Limb (tissue), 2 donors: Measurements from ENCODE around the gene DLGAP1.

ENCODE experiments used
- DNase-seq, 2 donors: peaks; one replicate each; pipeline ENCODE4 v3.0.0-alpha.2; 2016; ENCODE audit errors: extremely low spot score in 2 of 2

DLGAP1 gene

GRCh38 chr18:4181882-4182568, 273.1 kb downstream of the DLGAP1 start:
- DNase-seq, result no peak

GRCh38 chr18:4181086-4181485, 274.0 kb downstream of the DLGAP1 start:
- DNase-seq, result no peak

GRCh38 chr18:4172196-4173100, 282.7 kb downstream of the DLGAP1 start:
- DNase-seq, result no peak

GRCh38 chr18:4157352-4157751, 297.8 kb downstream of the DLGAP1 start:
- no peak for DNase-seq

DNA sequence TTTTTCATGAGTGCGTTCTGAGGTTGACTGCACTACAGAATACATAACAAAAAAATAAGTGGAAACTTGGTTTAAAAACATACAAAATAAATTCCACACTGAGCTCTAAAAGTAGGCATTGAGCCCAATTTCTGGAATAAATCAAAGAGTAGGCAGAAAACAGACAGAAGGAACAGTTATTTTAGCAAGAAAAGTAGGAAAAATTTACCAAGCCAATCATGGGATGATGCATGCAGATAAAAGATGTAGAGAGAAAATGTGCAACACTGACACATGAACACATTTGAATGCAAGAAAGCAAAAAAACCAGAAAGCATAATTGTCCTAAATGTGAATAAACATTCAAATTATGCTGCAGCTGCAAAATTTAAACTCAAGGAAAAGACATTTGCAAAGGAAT, 308.3 kb downstream of the DLGAP1 start:
- DNase-seq, result no peak

DNA sequence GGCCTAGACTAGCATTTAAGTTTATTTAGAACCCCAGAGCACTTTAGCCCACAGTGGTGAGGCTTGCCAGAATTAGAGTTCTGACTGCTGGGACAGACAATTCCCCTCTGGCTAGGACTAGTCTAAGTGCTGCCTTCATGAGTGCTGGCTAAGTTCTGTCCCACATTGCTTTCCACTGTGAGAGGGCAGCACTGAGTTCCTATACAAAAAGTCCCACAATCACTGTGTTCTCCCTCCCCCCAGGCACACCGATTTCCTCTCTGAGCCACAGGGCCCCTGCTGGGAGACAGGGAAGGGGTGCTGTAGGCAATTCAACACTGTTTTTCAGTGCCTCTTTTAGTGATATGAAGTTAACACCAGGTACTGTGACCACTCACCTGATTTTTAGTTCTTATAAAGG, 310.9 kb downstream of the DLGAP1 start:
- DNase-seq, result no peak

- DNase-seq, result no peak
These were observed 311.5 kb downstream of the DLGAP1 start for GRCh38 chr18:4143585-4143984.

GRCh38 chr18:4142876-4143275, 312.2 kb downstream of the DLGAP1 start:
- DNase-seq, result no peak

DNA sequence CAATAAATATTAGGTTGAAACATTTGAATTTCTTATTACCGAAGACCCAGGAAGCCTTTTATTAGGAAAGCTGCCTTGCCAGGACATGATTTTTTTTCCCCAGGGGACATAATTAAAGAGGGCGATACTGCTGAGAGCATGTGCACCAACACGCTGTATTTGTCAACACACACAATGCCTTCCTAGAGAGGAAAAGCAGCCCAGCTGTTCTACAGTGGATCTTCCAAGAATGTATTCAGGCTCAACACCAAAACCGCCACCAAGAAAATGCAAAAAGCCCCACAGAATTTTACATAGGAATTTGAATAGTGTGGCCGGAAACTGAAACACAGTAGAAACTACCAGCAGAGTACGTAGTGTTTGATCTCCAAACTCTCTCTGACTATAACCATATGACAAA, 320.4 kb downstream of the DLGAP1 start:
- DNase-seq, result no peak

- no peak for DNase-seq
These were observed 324.1 kb downstream of the DLGAP1 start for GRCh38 chr18:4130734-4131719.

DNA sequence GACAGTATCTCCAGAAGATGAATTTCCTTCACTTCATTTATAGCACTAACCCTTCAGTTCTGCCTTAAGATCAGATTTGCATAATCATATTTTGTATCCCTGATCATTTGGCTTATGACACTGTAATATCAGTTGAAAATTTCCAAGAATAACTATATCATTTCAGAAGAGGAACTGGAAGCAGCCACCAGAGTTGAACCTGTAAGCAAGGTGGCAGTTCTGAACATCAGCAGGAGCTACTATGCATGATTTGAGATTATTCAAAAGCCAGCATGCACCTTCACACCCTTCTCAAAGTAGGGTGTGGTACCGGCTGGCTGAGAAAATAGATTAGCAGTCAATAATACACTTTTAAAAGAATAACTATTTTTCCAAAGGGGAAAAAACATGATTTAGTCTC, 328.2 kb downstream of the DLGAP1 start:
- no peak for DNase-seq

DNA sequence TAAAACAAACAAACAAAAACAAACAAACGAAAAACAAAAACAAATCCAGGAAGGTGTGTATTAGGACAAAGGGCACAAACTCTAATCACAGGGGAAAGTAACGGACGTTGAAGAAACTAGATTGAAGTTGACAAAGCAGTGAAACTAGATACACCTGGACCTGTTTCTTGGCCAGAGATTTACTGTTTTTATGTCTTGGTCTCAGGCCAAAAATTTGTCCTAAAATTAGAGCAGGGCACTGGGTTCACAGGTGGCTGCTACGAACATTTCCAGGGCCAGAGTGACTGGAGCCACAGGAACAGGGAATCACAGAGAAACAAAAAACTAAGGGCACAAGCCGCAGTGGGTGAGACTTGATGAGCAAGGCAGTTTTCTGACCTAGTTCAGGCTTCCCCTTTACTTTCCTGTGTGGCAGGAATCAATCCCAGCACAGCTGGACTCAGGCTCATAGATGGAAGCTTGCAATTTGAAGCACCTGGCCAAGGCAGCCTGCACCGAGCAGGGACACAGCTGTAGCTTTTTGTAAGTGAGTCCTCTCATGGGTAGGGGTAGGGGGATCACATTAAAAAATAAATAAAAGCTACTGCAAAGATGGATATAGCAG, 329.4 kb downstream of the DLGAP1 start:
- peak in 1 of 2 donors; percentile 33 for DNase-seq

DNA sequence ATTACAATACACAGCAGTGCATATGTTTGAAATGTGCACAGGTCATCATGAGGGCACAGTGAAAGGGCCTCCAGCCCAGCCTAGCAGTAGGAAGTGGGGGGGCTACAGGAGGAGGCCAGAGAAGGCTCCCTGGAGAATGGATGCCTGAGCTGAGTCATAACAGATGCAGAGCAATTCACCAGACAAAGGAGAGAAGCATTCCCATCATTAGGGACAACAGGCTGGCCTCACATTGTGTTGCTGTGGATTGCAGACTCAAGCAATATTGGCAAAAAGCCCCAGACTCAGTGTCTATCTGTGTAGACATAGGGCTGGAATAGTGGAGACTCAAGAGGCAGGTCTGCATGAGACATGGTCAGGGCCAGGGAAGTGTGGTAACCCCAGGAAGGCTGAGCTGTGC, 329.9 kb downstream of the DLGAP1 start:
- peak; percentile 47 to 82 for DNase-seq

DNA sequence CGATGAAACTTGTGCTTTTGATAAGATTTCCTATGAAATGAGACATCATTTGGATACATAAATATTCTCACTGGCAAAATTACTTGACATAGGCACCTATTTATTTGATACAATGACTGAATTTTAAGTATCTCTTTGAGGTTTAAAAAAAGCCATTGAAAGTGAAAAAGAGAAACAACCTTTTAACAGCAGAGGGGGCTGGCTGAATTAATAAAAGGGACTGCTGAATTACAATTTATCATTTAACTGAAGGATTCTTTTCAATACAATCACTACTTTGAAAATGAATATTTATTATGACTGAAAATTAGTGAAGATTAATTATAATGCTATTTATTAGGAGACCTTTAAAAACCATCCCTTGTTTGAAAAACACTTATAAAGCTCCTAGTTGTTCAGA, 335.3 kb downstream of the DLGAP1 start:
- no peak for DNase-seq

GRCh38 chr18:4119127-4119648, 335.9 kb downstream of the DLGAP1 start:
- DNase-seq, result no peak

GRCh38 chr18:4108016-4108415, 347.1 kb downstream of the DLGAP1 start:
- no peak for DNase-seq

GRCh38 chr18:4107049-4107467, 348.0 kb downstream of the DLGAP1 start:
- peak in 1 of 2 donors; percentile 18 for DNase-seq

DNA sequence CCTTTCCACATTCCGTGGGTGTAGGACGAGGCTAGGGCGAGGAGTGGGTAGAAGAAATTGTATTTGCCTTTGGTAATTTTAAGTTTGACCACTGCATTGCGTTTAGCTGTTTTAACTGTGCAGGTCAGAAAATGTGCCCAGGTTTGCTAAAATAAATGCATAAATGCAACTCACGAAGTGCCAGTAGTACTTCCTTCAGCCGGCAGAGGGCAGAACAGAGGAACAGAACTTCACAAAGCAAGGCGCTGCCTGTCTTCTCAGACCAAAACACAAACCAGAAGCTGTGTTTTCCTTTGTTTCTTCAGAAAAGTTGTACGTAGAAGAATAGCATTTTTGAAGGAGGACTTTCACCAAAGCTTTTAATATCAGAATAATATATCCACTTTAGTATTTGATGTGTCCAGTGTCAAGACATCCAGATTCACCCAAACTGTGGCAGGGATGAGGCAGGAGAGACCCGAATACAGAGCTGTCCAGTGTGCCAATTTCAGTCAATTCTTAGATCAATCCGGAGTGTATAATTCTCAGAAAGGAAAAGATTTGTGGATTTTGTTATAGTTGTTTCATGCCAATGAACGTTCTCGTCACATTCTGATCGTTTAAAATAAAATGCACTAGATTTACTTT, 348.6 kb downstream of the DLGAP1 start:
- DNase-seq, result peak; percentile 65 to 84

DNA sequence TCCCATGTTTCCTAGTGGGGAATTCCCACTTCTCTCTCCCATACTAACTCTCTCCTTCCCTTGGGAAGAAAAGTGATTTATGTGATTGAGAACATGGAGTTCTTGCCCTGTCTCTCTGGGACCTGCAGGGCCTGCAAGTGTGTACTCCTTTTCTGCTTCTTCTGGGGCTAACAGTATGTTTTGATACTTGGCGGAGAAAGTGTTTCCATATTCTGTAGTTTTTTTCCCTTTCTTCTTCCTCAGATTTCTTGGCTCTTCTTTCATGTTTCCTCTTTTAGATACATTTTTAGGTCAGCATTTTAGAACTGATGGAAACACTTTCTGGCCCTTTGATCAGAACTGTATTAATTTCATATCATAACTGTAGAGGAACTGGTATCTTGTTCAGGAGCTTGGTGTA, 352.2 kb downstream of the DLGAP1 start:
- DNase-seq, result peak in 1 of 2 donors; percentile 12

DNA sequence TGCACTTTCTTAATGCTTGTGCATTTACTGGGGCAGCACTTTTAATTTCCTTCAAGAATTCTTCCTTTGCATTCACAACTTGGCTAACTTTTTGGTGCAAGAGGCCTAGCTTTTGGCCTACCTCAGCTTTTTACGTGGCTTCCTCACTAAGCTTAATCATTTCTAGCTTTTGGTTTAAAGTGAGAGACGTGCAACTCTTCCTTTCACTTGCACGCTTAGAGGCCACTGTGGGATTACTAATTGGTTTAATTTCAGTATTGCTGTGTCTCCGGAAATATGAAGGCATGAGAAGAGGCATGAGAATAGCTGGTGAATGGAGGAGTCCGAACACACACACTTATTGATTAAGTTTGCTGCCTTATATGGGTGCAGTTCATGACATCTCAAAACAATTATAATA, 354.1 kb downstream of the DLGAP1 start:
- DNase-seq, result no peak
